GM10248 (cell line): ENCODE results near the gene GPANK1.
A peak's percentile ranks its signal among the peaks of the same experiment; 100 is the strongest.

Experiments used
- CTCF ChIA-PET: fragments of 300-600 bp; sonication (Branson Sonifier 250); formaldehyde crosslinking; extraction: SDS; loops from one replicate; lab custom pipeline; 2021; ENCODE audit warnings: antibody characterized with exemption; lab: Yijun Ruan, JAX
- POLR2A ChIA-PET: fragments of 350-650 bp; sonication (Branson Sonifier 250); formaldehyde crosslinking; extraction: SDS; loops from one replicate; lab custom pipeline; 2020; ENCODE audit warnings: antibody characterized with exemption; lab: Yijun Ruan, JAX
- DNase-seq: peaks from one replicate; pipeline ENCODE4 v3.0.0; 2012; ENCODE audit errors: extremely low spot score
- TF ChIP-seq, protein P1 (sequence below): IDR thresholded peaks from 2 replicates; pipeline ENCODE4 v1.5.1; 2012; ENCODE audit warnings: mild to moderate bottlenecking, low read depth; ENCODE audit errors: extremely low read depth, missing control alignments, control extremely low read depth

GPANK1 gene

DNA sequence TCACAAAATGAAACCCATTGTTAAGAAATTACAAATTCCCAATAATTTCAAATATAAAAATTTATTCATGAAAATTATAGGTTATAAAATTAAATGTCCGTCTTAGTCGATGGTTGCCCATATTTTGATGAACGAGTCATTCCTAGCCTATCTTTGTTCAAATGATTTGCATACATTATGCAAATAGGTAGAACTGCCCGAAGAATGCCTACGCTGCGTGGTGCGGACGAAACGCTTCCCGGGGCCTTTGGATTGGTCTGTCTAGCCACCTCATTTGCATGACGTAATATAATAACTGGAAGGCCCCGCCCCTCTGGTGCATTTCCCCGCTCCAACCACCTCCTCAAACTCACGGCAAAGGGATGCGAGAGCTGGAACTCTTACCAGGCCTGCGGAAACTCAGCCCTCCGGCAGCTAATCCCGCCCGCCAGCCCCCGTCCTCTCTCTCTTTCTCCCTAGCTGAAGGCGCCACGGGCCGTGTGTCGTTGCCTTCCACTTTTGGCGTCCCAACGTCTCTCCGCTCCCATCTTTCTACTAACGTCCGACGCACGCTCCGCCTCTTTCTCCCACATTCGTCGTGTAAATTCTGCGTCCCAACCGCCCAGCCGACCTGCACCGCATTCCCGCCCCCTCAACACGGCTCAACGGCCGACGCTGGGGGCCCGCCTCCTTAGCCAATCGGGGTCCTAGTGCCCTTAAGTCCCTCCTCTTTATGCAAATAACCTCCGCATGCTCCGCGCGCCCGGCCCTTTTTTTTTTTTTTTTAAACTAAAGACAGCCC is 44.8 kb downstream of the GPANK1 start:
- TF ChIP-seq, protein P1, sequence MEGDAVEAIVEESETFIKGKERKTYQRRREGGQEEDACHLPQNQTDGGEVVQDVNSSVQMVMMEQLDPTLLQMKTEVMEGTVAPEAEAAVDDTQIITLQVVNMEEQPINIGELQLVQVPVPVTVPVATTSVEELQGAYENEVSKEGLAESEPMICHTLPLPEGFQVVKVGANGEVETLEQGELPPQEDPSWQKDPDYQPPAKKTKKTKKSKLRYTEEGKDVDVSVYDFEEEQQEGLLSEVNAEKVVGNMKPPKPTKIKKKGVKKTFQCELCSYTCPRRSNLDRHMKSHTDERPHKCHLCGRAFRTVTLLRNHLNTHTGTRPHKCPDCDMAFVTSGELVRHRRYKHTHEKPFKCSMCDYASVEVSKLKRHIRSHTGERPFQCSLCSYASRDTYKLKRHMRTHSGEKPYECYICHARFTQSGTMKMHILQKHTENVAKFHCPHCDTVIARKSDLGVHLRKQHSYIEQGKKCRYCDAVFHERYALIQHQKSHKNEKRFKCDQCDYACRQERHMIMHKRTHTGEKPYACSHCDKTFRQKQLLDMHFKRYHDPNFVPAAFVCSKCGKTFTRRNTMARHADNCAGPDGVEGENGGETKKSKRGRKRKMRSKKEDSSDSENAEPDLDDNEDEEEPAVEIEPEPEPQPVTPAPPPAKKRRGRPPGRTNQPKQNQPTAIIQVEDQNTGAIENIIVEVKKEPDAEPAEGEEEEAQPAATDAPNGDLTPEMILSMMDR = no peak
- POLR2A ChIA-PET = interaction anchor here (0.6 to 2.1 kb wide), 4 partner anchors 14 to 45 kb away, joined by 3 to 6 read pairs (median 4); partner anchors contain the start of genes BAG6 and TNF
- CTCF ChIA-PET = no interaction called here
- DNase-seq = peak; percentile 86

DNA sequence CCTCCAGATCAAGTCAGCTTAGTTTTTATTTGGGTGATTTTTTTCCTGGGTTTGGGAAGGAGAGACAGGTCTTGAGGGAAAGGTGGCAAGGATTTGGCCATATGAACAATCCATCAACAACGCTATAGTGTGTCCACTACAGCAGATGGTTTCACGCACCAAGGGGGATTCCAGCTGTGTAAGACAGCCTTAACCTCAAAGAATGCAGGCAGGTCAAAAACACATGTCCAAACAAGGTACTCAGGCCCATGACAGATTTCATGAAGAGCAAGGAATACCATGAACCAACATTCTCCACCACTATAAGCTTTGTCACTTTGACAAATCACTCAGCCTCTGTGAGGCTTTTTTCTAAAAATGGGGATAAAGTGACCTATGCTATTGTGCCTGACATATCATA is 47.8 kb downstream of the GPANK1 start:
- ChIA-PET CTCF (interaction anchor here (0.7 to 6.6 kb wide), 8 partner anchors 8 to 71 kb away, joined by 3 to 73 read pairs (median 4); partner anchors contain the start of genes ATP6V1G2 and NCR3), POLR2A (no interaction called here)
- no peak for DNase-seq
- TF ChIP-seq, protein P1 = no peak

DNA sequence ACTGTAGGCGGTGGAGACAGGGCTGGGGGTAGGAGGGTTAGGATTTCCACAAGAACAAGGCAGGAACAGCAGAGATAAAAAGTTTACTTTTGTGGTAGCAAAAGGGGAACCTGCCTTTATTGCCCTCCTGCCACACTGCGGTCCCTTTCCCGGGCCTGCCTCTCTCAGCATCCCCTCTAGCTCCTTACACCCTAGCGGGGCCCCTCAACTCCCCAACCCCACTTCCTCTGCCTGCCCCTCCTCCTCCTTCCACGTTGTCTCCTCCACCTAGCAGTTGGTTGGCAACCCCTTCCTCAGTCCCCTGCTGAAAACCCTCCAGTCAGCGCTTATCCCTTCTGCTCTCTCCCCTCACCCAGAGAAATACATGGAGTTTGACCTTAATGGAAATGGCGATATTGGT is 49.0 kb downstream of the GPANK1 start:
- CTCF ChIA-PET = interaction anchor here (0.8 to 6.6 kb wide), 6 partner anchors 10 to 65 kb away, joined by 3 to 73 read pairs (median 10); partner anchors contain the start of gene LTB
- DNase-seq = no peak
- POLR2A ChIA-PET = no interaction called here
- TF ChIP-seq, protein P1 = no peak

DNA sequence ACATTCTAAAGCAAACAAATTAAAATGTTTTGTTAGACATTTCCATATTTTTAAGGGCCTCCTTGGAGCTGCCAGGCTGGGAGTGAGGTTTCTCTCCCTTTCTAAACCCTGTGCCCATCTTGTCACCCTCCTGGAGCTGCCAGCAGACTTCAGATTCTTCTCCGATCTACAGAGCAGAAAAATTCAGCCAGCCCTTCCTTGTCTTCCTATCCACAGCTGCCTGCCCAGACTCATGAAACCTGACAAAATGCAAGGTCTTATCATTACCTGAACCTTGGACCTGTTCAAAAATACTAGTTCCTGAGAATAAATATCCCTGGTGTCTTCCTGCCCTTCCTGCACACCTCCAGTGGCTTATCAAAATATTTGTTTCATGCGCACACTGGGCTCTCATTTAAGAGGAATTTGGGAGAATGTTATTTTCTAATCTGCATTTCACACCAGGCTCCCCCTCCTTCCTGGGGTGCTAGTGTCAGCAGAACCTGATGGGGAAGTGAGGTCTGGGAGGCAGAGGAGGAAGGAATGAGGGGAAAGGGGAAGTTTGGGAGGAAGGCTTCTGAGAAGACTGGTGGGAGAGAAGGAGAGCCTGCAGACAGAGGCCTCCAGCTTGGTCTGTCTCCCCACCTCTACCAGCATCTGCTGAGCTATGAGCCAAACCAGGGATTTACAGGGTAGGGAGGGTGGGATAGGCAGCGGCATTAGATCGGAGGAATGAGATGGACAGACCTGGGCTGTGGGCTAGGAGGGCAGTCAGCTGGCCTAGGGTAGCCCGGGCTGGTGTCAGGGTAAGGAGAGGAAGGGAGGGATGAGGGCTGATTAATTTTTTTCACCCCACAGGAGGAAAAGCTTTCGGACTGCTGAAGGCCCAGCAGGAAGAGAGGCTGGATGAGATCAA is 49.9 kb downstream of the GPANK1 start, which contains the start of gene AIF1:
TSS of gene AIF1 (plus strand) at position 551 of the 895 bp plus-strand sequence. CDS start at position 647, 96 bp downstream.
- DNase-seq = no peak
- CTCF ChIA-PET = interaction anchor here (1.8 to 6.6 kb wide), 4 partner anchors 17 to 68 kb away, joined by 7 to 73 read pairs (median 24); partner anchors contain the start of genes ATP6V1G2 and LTB
- TF ChIP-seq, protein P1 = no peak
- POLR2A ChIA-PET = interaction anchor here (0.6 to 0.8 kb wide), 2 partner anchors 38 to 77 kb away, joined by 4 to 5 read pairs; no protein-coding TSS in a partner anchor

DNA sequence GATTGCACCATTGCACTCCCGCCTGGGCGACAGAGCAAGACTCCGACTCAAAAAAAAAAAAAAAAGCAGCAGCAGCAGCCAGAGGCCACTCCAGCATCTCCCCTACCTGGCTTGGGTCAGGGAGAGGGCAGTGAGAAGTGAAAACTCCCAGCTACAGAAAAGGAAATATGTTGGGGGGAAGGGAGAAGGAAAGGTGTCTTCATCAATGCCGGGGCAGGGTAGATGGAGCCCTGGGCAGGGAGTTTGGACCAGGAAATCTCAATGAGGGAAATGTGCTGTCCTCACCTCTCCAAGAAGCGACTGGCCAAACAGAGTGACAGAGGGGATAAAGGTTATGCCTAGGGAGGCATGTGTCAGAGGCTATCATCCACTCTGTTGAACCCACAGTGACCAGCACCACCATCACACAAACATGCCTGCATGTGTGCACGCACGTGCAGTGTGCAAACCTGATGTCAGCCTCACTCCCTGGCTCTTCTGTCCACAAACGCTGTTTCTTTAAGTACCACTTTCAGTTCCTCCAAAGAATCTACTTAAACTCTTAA is 50.6 kb downstream of the GPANK1 start:
- peak; percentile 79 for DNase-seq
- POLR2A ChIA-PET = interaction anchor here (0.6 to 0.8 kb wide), 2 partner anchors 12 to 37 kb away, joined by 4 read pairs; no protein-coding TSS in a partner anchor

More for the DNA sequence above, 50.6 kb downstream of the GPANK1 start:
- CTCF ChIA-PET = interaction anchor here (1.8 to 6.6 kb wide), 4 partner anchors 16 to 68 kb away, joined by 7 to 73 read pairs (median 24); partner anchors contain the start of genes ATP6V1G2 and LTB
- TF ChIP-seq, protein P1 = no peak
